K562 (cell line): ENCODE results near the gene S100A2. TPM values are rescaled to one million over a fixed set of nuclear protein-coding genes. Genes with fewer than 3 reads are reported as not detected.
A peak's percentile ranks its signal among the peaks of the same experiment; 100 is the strongest.

Source experiments
- ATAC-seq: fragments of 200-7000 bp; cut with Tn5 transposase; 3 replicates; pipeline ENCODE4 v1.9.1; 2020; ENCODE audit warnings: moderate library complexity
- BruUV-seq: library from RNA; stranded (reverse); fragments of 400-500 nt; replicated peaks from 2 replicates; lab custom pipeline; 2021; lab: Mats Ljungman, UMichigan
- CTCF ChIA-PET: fragments of 300-600 bp; formaldehyde crosslinking; extraction: SDS; loops from one replicate; lab custom pipeline; 2021; ENCODE audit warnings: low intra/inter-chr PET ratio; lab: Yijun Ruan, JAX
- POLR2A ChIA-PET: fragments of 300-600, 350-650 bp; sonication (Branson Sonifier 250); formaldehyde crosslinking; extraction: SDS; loops from one replicate; lab custom pipeline; 2021; ENCODE audit warnings: antibody characterized with exemption, inconsistent platforms; lab: Yijun Ruan, JAX
- DNase-seq, 4 experiments: peaks; one replicate each; pipeline versions ENCODE4 v3.0.0 to v3.0.0-alpha.2; 2011 to 2018; ENCODE audit warnings: low spot score in 3 of 4, mixed read lengths in 3 of 4; ENCODE audit errors: extremely low read depth in 1 of 4
- FAIRE-seq: peaks from 2 replicates; lab custom pipeline; 2011; peaks lifted over from hg19 to GRCh38; lab: Jason Lieb, UNC
- H2AFZ ChIP-seq: 2 replicates; pipeline ENCODE4 v1.6.0; 2011; ENCODE audit warnings: low read depth, low read length, control low read depth, inconsistent platforms
- H3K27ac ChIP-seq: fragments of 200-600 bp; 3 replicates; pipeline ENCODE4 v1.8.0; 2011; ENCODE audit warnings: low read depth, mild to moderate bottlenecking, control low read depth, inconsistent platforms, low read length, moderate library complexity, mixed read lengths; ENCODE audit errors: extremely low read depth
- H3K27me3 ChIP-seq, 2 experiments: fragments of 300-600 bp in 1 of 2; 2 replicates in 1 of 2; 3 replicates in 1 of 2; pipeline versions ENCODE4 v1.6.0 to v1.8.0; 2011; ENCODE audit warnings: inconsistent platforms in 2 of 2, low read length in 2 of 2, mild to moderate bottlenecking in 1 of 2, mixed read lengths in 1 of 2, moderate library complexity in 1 of 2; ENCODE audit not compliant: control insufficient read depth in 2 of 2, insufficient read depth in 2 of 2
- H3K36me3 ChIP-seq: fragments of 300-600 bp; 3 replicates; pipeline ENCODE4 v1.8.0; 2011; ENCODE audit warnings: mild to moderate bottlenecking, low read length, inconsistent platforms; ENCODE audit not compliant: control insufficient read depth, insufficient read depth
- H3K4me1 ChIP-seq, 2 experiments: fragments of 200-600 bp in 1 of 2; replicated peaks in 1 of 2; 2 replicates in 1 of 2; 3 replicates in 1 of 2; pipeline versions ENCODE4 v1.5.1 to v1.8.0; 2011; ENCODE audit warnings: inconsistent platforms in 2 of 2, low read length in 2 of 2, mild to moderate bottlenecking in 1 of 2, mixed read lengths in 1 of 2, moderate library complexity in 1 of 2; ENCODE audit not compliant: control insufficient read depth in 2 of 2, insufficient read depth in 2 of 2
- H3K4me2 ChIP-seq: 2 replicates; pipeline ENCODE4 v1.6.1; 2011; ENCODE audit warnings: low read length, control low read depth, inconsistent platforms, mixed read lengths; ENCODE audit not compliant: insufficient read depth
- H3K4me3 ChIP-seq: fragments of 200-600 bp; sonication (generic), shearing (Covaris generic); 2 replicates; pipeline ENCODE4 v1.5.1; 2016; ENCODE audit warnings: control low read depth, inconsistent platforms
- H3K79me2 ChIP-seq: fragments of 200-600 bp; 3 replicates; pipeline ENCODE4 v1.8.0; 2011; ENCODE audit warnings: low read length, inconsistent platforms; ENCODE audit not compliant: control insufficient read depth, insufficient read depth
- H3K9ac ChIP-seq, 2 experiments: 2 replicates each; pipeline versions ENCODE4 v1.6.0 to v1.6.1; 2011; ENCODE audit warnings: low read depth in 2 of 2, low read length in 2 of 2, control low read depth in 1 of 2, inconsistent platforms in 1 of 2, mild to moderate bottlenecking in 1 of 2, mixed read lengths in 1 of 2; ENCODE audit not compliant: insufficient read depth in 1 of 2
- H3K9me1 ChIP-seq: one replicate; pipeline ENCODE4 v1.6.0; 2011; ENCODE audit warnings: inconsistent platforms, mild to moderate bottlenecking, low read length, moderate library complexity; ENCODE audit not compliant: control insufficient read depth, insufficient read depth
- H3K9me3 ChIP-seq: replicated peaks from 2 replicates; pipeline ENCODE4 v1.5.1; 2011; ENCODE audit warnings: low read depth, low read length, inconsistent platforms; ENCODE audit not compliant: control insufficient read depth, insufficient read depth
- H4K20me1 ChIP-seq: replicated peaks from 2 replicates; pipeline ENCODE4 v1.6.1; 2011; ENCODE audit warnings: low read length, inconsistent platforms, mixed read lengths; ENCODE audit not compliant: control insufficient read depth, insufficient read depth
- BACH1 ChIP-seq: fragments of 200-800 bp; sonication (Bioruptor generic); IDR thresholded peaks from 2 replicates; pipeline ENCODE4 v1.6.1; 2016; ENCODE audit warnings: missing genetic modification characterization, missing compliant biosample characterization
- BCOR ChIP-seq: fragments of 450-650 bp; IDR thresholded peaks from 2 replicates; pipeline ENCODE4 v1.6.1; 2016
- BHLHE40 ChIP-seq: IDR thresholded peaks from 2 replicates; pipeline ENCODE4 v1.6.1; 2011; ENCODE audit warnings: low read length, improper control_type of control experiment
- BRD4 ChIP-seq: fragments of 200-600 bp; sonication (generic); IDR thresholded peaks from 2 replicates; pipeline ENCODE4 v1.6.1; 2017; ENCODE audit warnings: inconsistent platforms
- BRD9 ChIP-seq: fragments of 450-650 bp; IDR thresholded peaks from 2 replicates; pipeline ENCODE4 v1.6.1; 2018; ENCODE audit warnings: low read depth; ENCODE audit not compliant: partially characterized antibody
- CBFA2T3 ChIP-seq: fragments of 450-650 bp; IDR thresholded peaks from 2 replicates; pipeline ENCODE4 v1.6.1; 2017
- EP300 ChIP-seq: IDR thresholded peaks from 2 replicates; pipeline ENCODE4 v1.6.1; 2012; ENCODE audit warnings: low read length, improper control_type of control experiment
- FOS ChIP-seq: IDR thresholded peaks from 3 replicates; pipeline ENCODE4 v1.6.1; 2011; ENCODE audit not compliant: insufficient read length; ENCODE audit errors: extremely low read depth
- FOSL1 ChIP-seq: fragments of 200-800 bp; sonication (Bioruptor generic); conservative IDR thresholded peaks from 2 replicates; pipeline ENCODE4 v1.6.1; 2016; ENCODE audit warnings: missing genetic modification characterization, missing compliant biosample characterization
- JUND ChIP-seq, 2 experiments: IDR thresholded peaks; 2 replicates in 1 of 2; 3 replicates in 1 of 2; pipeline ENCODE4 v1.6.1; 2011; ENCODE audit warnings: borderline replicate concordance in 2 of 2, low read depth in 2 of 2, low read length in 2 of 2, improper control_type of control experiment in 1 of 2, missing biosample characterization in 1 of 2, missing genetic modification characterization in 1 of 2, missing genetic modification reagents in 1 of 2
- MEIS2 ChIP-seq: fragments of 450-650 bp; IDR thresholded peaks from 2 replicates; pipeline ENCODE4 v1.6.1; 2014; ENCODE audit warnings: mild to moderate bottlenecking; ENCODE audit not compliant: partially characterized antibody
- NFATC3 ChIP-seq: fragments of 450-650 bp; IDR thresholded peaks from 2 replicates; pipeline ENCODE4 v1.6.1; 2017; ENCODE audit warnings: mild to moderate bottlenecking
- NR2C1 ChIP-seq, 2 experiments: fragments of 450-650 bp; IDR thresholded peaks; 2 replicates each; pipeline ENCODE4 v1.6.1; 2017; ENCODE audit warnings: mild to moderate bottlenecking in 2 of 2, antibody characterized with exemption in 1 of 2, inconsistent platforms in 1 of 2, missing compliant biosample characterization in 1 of 2, missing genetic modification characterization in 1 of 2
- SIX5 ChIP-seq, 2 experiments: IDR thresholded peaks; 2 replicates each; pipeline ENCODE4 v1.6.1; 2011; ENCODE audit warnings: low read length in 2 of 2, borderline replicate concordance in 1 of 2, low read depth in 1 of 2, mild to moderate bottlenecking in 1 of 2, moderate library complexity in 1 of 2; ENCODE audit not compliant: insufficient read depth in 1 of 2
- SMARCA4 ChIP-seq: fragments of 450-650 bp; IDR thresholded peaks from 2 replicates; pipeline ENCODE4 v1.6.1; 2016
- SMARCC2 ChIP-seq: fragments of 450-650 bp; IDR thresholded peaks from 2 replicates; pipeline ENCODE4 v1.6.1; 2017; ENCODE audit warnings: antibody characterized with exemption, moderate library complexity, mild to moderate bottlenecking, low read depth
- ZEB2 ChIP-seq: fragments of 450-650 bp; IDR thresholded peaks from 2 replicates; pipeline ENCODE4 v1.6.1; 2016
- WGBS: fragments of 100-300 bp; shearing (Covaris generic); methylation state at CpG from one replicate; pipeline ENCODE4 v1.1.6; 2016; ENCODE audit warnings: low coverage, mixed read lengths; ENCODE audit not compliant: insufficient coverage; ENCODE audit errors: missing lambda C conversion rate; 5-methylcytosine and 5-hydroxymethylcytosine counted together
- in situ Hi-C: fragments of 300-500 bp; cut with MboI; formaldehyde crosslinking; loops from 4 replicates; pipeline ENCODE4 v1.15.0; 2018; ENCODE audit warnings: inconsistent platforms, mixed read lengths
- intact Hi-C: fragments of 100-400 bp; cut with micrococcal nuclease; formaldehyde crosslinking; loops from 2 replicates; pipeline ENCODE4 v1.14.2; 2022
- polyA plus RNA-seq, 8 experiments: library from polyadenylated mRNA; depleted of rRNA in 4 of 8; stranded (reverse) in 5 of 8; unstranded in 3 of 8; fragments of >200 nt; fragmentation: Nextera tagmentation in 2 of 8; fragmentation: Illumina TruSeq in 1 of 8; extraction: Ambion mirVana in 2 of 8; extraction: Trizol in 1 of 8; gene quantifications; 2 replicates each; pipeline versions ENCODE4 v1.2.1 to v1.2.3, GENCODE V29; 2011 to 2014; ENCODE audit warnings: inconsistent platforms in 1 of 8, missing spikeins in 1 of 8
- total RNA-seq, 7 experiments: library from RNA; depleted of rRNA in 6 of 7; stranded (reverse); fragments of >200 nt in 6 of 7; fragmentation: Illumina TruSeq in 2 of 7; extraction: Trizol in 2 of 7; gene quantifications; 2 replicates each; pipeline versions ENCODE4 v1.2.1 to v1.2.3, GENCODE V29; 2011 to 2021; ENCODE audit warnings: low replicate concordance in 1 of 7
- TF ChIP-seq, protein P1 (sequence below): fragments of 200-800 bp; sonication (Bioruptor generic); IDR thresholded peaks from 2 replicates; pipeline ENCODE4 v1.6.1; 2017; ENCODE audit warnings: missing genetic modification characterization, missing compliant biosample characterization
- TF ChIP-seq, protein P2 (sequence below): IDR thresholded peaks from 2 replicates; pipeline ENCODE4 v1.6.1; 2014; ENCODE audit warnings: antibody characterized with exemption
- TF ChIP-seq, protein P3 (sequence below): fragments of 200-800 bp; sonication (Bioruptor generic); IDR thresholded peaks from 2 replicates; pipeline ENCODE4 v1.6.1; 2017; ENCODE audit warnings: missing genetic modification characterization, missing compliant biosample characterization

Gene S100A2
- total and polyA plus RNA-seq, 9 of the 15 experiments (the other 6 are each of a cell fraction or from before 2014, with no cell fraction given): 0.28 to 0.65 (median 0.44) TPM; not detected in 4

DNA sequence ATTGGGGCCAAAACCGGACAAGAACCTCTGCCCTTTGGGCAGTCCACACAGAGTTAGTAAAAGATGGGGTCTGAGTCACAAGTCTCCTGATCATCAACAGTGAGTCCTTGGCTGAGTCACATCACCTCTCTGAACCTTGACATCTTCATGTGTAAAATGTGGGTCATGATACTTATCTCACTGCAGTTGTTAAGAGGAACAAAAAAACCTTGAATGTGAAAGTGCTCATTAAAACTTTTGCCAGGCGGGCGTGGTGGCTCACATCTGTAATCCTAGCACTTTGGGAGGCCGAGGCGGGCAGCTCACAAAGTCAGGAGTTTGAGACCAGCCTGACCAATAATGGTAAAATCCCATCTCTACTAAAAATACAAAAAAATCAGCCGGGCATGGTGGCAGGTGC lies 31.6 kb upstream of the S100A2 start:
- Histone ChIP-seq H2AFZ (no peak overlapping the region), H3K27me3 (no peaks in the 10 kb centered on the region), H3K4me1 (peaks cover 0 to 2% of the 10 kb centered on the region in 2 experiments; a peak in 2 of 5 replicates), H3K9me3 (no peaks in the 10 kb centered on the region), H3K79me2 (no peaks in the 10 kb centered on the region), H4K20me1 (no peaks in the 10 kb centered on the region), H3K4me3 (no peak overlapping the region), H3K9ac (no peak overlapping the region), H3K9me1 (no peaks in the 10 kb centered on the region), H3K4me2 (no peak overlapping the region), H3K27ac (no peak overlapping the region), H3K36me3 (no peaks in the 10 kb centered on the region)
- no TSS peak for BruUV-seq
- ATAC-seq (peak; percentile 55; the same call in 2 of the 3 replicates), FAIRE-seq (peak; percentile 80), DNase-seq (peak in 2 of 4 experiments; percentile 44 to 58)
- intact Hi-C loops (no loop called here), in situ Hi-C loops (no loop called here)
- WGBS: 19% methylated on average over 6 of the region's 6 CpGs
- CTCF ChIA-PET: no interaction called here
- POLR2A ChIA-PET: interaction anchor here (0.7 to 1.2 kb wide), 2 partner anchors 18 to 19 kb away, joined by 3 read pairs; partner anchors contain the start of gene S100A14
- no peak for TF ChIP-seq NFATC3
- peak; percentile 45; the same call in 1 of the 2 replicates for TF ChIP-seq BACH1 (tag)
- peak; percentile 85 for TF ChIP-seq JUND (IDR thresholded peaks at IDR 0.05; ENCODE audit: borderline replicate concordance, low read depth, low read length)
- peak; percentile 73; the same call in 1 of the 3 replicates for TF ChIP-seq JUND (tag; IDR thresholded peaks at IDR 0.05; ENCODE audit: borderline replicate concordance, low read depth, low read length)
- TF ChIP-seq SMARCA4: peak; percentile 67; the same call in 1 of the 2 replicates
- peak; percentile 97 for TF ChIP-seq FOSL1 (tag)
- TF ChIP-seq BRD9: no peak
- TF ChIP-seq, protein P1, sequence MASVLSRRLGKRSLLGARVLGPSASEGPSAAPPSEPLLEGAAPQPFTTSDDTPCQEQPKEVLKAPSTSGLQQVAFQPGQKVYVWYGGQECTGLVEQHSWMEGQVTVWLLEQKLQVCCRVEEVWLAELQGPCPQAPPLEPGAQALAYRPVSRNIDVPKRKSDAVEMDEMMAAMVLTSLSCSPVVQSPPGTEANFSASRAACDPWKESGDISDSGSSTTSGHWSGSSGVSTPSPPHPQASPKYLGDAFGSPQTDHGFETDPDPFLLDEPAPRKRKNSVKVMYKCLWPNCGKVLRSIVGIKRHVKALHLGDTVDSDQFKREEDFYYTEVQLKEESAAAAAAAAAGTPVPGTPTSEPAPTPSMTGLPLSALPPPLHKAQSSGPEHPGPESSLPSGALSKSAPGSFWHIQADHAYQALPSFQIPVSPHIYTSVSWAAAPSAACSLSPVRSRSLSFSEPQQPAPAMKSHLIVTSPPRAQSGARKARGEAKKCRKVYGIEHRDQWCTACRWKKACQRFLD (CRISPR knock-in tag): 0 out of 2 replicates have a peak, but pooled peaks have one; percentile 42
- peak; percentile 2 for TF ChIP-seq MEIS2
- TF ChIP-seq, protein P2, sequence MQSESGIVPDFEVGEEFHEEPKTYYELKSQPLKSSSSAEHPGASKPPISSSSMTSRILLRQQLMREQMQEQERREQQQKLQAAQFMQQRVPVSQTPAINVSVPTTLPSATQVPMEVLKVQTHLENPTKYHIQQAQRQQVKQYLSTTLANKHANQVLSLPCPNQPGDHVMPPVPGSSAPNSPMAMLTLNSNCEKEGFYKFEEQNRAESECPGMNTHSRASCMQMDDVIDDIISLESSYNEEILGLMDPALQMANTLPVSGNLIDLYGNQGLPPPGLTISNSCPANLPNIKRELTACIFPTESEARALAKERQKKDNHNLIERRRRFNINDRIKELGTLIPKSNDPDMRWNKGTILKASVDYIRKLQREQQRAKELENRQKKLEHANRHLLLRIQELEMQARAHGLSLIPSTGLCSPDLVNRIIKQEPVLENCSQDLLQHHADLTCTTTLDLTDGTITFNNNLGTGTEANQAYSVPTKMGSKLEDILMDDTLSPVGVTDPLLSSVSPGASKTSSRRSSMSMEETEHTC: peak; percentile 56; the same call in 1 of the 2 replicates
- no peak for TF ChIP-seq ZEB2
- peak; percentile 40 for TF ChIP-seq FOS
- peak; percentile 28; the same call in 1 of the 2 replicates for TF ChIP-seq BHLHE40
- TF ChIP-seq CBFA2T3: 0 out of 2 replicates have a peak, but pooled peaks have one; percentile 5
- TF ChIP-seq BRD4: no peak
- TF ChIP-seq, protein P3, sequence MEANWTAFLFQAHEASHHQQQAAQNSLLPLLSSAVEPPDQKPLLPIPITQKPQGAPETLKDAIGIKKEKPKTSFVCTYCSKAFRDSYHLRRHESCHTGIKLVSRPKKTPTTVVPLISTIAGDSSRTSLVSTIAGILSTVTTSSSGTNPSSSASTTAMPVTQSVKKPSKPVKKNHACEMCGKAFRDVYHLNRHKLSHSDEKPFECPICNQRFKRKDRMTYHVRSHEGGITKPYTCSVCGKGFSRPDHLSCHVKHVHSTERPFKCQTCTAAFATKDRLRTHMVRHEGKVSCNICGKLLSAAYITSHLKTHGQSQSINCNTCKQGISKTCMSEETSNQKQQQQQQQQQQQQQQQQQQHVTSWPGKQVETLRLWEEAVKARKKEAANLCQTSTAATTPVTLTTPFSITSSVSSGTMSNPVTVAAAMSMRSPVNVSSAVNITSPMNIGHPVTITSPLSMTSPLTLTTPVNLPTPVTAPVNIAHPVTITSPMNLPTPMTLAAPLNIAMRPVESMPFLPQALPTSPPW: 0 out of 2 replicates have a peak, but pooled peaks have one; percentile 15
- TF ChIP-seq SMARCC2: 0 out of 2 replicates have a peak, but pooled peaks have one; percentile 19
- no peak for TF ChIP-seq NR2C1 (IDR thresholded peaks at IDR 0.05)
- TF ChIP-seq NR2C1 (tag; IDR thresholded peaks at IDR 0.05): peak; percentile 74
- TF ChIP-seq SIX5 (IDR thresholded peaks at IDR 0.05; ENCODE audit: borderline replicate concordance in 1 of 2, insufficient read depth in 1 of 2, low read depth in 1 of 2, low read length in 2 of 2): no peak
- no peak for TF ChIP-seq BCOR
- TF ChIP-seq EP300: peak; percentile 9; the same call in 1 of the 2 replicates
